Neural cell (in vitro differentiated cells): ENCODE measurements around the gene TAAR1. TPM values are rescaled to one million over a fixed set of nuclear protein-coding genes. Genes with fewer than 3 reads are reported as not detected.

Source experiments
- H2AFZ ChIP-seq: fragments of 200-600, 300-800 bp; sonication (generic), shearing (Covaris generic); 2 replicates; pipeline ENCODE4 v1.6.0; 2014; ENCODE audit warnings: low read depth, mild to moderate bottlenecking, antibody characterized with exemption, low read length, moderate library complexity
- H3F3A ChIP-seq: fragments of 200-600 bp; shearing (Covaris generic); 2 replicates; pipeline ENCODE4 v1.6.1; 2016; ENCODE audit warnings: mild to moderate bottlenecking, moderate library complexity, mixed read lengths, antibody characterized with exemption, low read length; ENCODE audit not compliant: insufficient read depth, poor library complexity, severe bottlenecking
- H3K27ac ChIP-seq: fragments of 200-600, 300-800 bp; sonication (generic), shearing (Covaris generic); 2 replicates; pipeline ENCODE4 v1.5.1; 2014; ENCODE audit warnings: mild to moderate bottlenecking, low read length, moderate library complexity
- H3K27me3 ChIP-seq: fragments of 300-800, 200-600 bp; sonication (generic), shearing (Covaris generic); 2 replicates; pipeline ENCODE4 v1.6.0; 2014; ENCODE audit warnings: mild to moderate bottlenecking, low read depth, low read length, moderate library complexity; ENCODE audit not compliant: insufficient read depth
- H3K36me3 ChIP-seq: fragments of 300-800, 200-600 bp; sonication (generic), shearing (Covaris generic); 2 replicates; pipeline ENCODE4 v1.5.1; 2014; ENCODE audit warnings: mild to moderate bottlenecking, antibody characterized with exemption, low read length, moderate library complexity; ENCODE audit not compliant: insufficient read depth
- H3K4me2 ChIP-seq: fragments of 300-800, 200-600 bp; sonication (generic), shearing (Covaris generic); 2 replicates; pipeline ENCODE4 v1.6.0; 2014; ENCODE audit warnings: mild to moderate bottlenecking, low read length
- H3K4me3 ChIP-seq: fragments of 300-800, 200-600 bp; sonication (generic), shearing (Covaris generic); 2 replicates; pipeline ENCODE4 v1.5.1; 2014; ENCODE audit warnings: mild to moderate bottlenecking, low read length, moderate library complexity
- H3K79me2 ChIP-seq: fragments of 200-600 bp; shearing (Covaris generic); replicated peaks from 2 replicates; pipeline ENCODE4 v1.6.0; 2014; ENCODE audit warnings: mild to moderate bottlenecking, low read length, moderate library complexity; ENCODE audit not compliant: insufficient read depth
- H3K9ac ChIP-seq: fragments of 300-800, 200-600 bp; sonication (generic), shearing (Covaris generic); 2 replicates; pipeline ENCODE4 v1.6.1; 2016; ENCODE audit warnings: mild to moderate bottlenecking, low read length, mixed read lengths
- H3K9me2 ChIP-seq: fragments of 200-600 bp; shearing (Covaris generic); 2 replicates; pipeline ENCODE4 v1.6.1; 2016; ENCODE audit warnings: mild to moderate bottlenecking, low read length, mixed read lengths; ENCODE audit not compliant: insufficient read depth
- H3K9me3 ChIP-seq: fragments of 200-600, 300-800 bp; sonication (generic), shearing (Covaris generic); 2 replicates; pipeline ENCODE4 v1.6.1; 2016; ENCODE audit warnings: mild to moderate bottlenecking, mixed run types, low read length, moderate library complexity, mixed read lengths
- H4K20me1 ChIP-seq: fragments of 200-600 bp; shearing (Covaris generic); 2 replicates; pipeline ENCODE4 v1.6.1; 2016; ENCODE audit warnings: mild to moderate bottlenecking, mixed run types; ENCODE audit not compliant: insufficient read depth
- EP300 ChIP-seq: fragments of 450-650 bp; conservative IDR thresholded peaks from 2 replicates; pipeline ENCODE4 v1.6.1; 2014; ENCODE audit warnings: antibody characterized with exemption, mild to moderate bottlenecking, moderate library complexity; ENCODE audit not compliant: poor library complexity, severe bottlenecking
- EZH2 ChIP-seq: fragments of 200-600, 300-800 bp; shearing (Covaris generic), sonication (generic); IDR thresholded peaks from 2 replicates; pipeline ENCODE4 v1.6.1; 2014; ENCODE audit warnings: antibody characterized with exemption, low read length, borderline replicate concordance, mild to moderate bottlenecking; ENCODE audit not compliant: insufficient read depth, poor library complexity, severe bottlenecking
- MXI1 ChIP-seq: fragments of 450-650 bp; conservative IDR thresholded peaks from 2 replicates; pipeline ENCODE4 v1.6.1; 2014; ENCODE audit warnings: antibody characterized with exemption, mild to moderate bottlenecking; ENCODE audit not compliant: poor library complexity, severe bottlenecking
- POLR2AphosphoS5 ChIP-seq: IDR thresholded peaks from 2 replicates; pipeline ENCODE4 v1.6.1; 2012
- RAD21 ChIP-seq: fragments of 450-650 bp; conservative IDR thresholded peaks from 2 replicates; pipeline ENCODE4 v1.6.1; 2014; ENCODE audit warnings: antibody characterized with exemption, mild to moderate bottlenecking, moderate library complexity
- SMC3 ChIP-seq: fragments of 450-650 bp; conservative IDR thresholded peaks from 2 replicates; pipeline ENCODE4 v1.6.1; 2014; ENCODE audit warnings: antibody characterized with exemption, mild to moderate bottlenecking, moderate library complexity; ENCODE audit not compliant: poor library complexity
- TAF1 ChIP-seq: IDR thresholded peaks from 2 replicates; pipeline ENCODE4 v1.6.1; 2012; ENCODE audit warnings: low read depth
- polyA plus RNA-seq: library from polyadenylated mRNA; depleted of rRNA; stranded (reverse); fragments of >200 nt; gene quantifications from 2 replicates; pipeline ENCODE4 v1.2.3, GENCODE V29; 2014
- TF ChIP-seq, protein P1 (sequence below): fragments of 450-650 bp; IDR thresholded peaks from 2 replicates; pipeline ENCODE4 v1.5.1; 2014; ENCODE audit warnings: antibody characterized with exemption, mild to moderate bottlenecking, moderate library complexity; ENCODE audit not compliant: poor library complexity, severe bottlenecking
- TF ChIP-seq, protein P2 (sequence below): IDR thresholded peaks from 2 replicates; pipeline ENCODE4 v1.6.1; 2012; ENCODE audit warnings: borderline replicate concordance

The TAAR1 gene
- polyA plus RNA-seq, 1 donor from 2014 or later, result not detected

DNA sequence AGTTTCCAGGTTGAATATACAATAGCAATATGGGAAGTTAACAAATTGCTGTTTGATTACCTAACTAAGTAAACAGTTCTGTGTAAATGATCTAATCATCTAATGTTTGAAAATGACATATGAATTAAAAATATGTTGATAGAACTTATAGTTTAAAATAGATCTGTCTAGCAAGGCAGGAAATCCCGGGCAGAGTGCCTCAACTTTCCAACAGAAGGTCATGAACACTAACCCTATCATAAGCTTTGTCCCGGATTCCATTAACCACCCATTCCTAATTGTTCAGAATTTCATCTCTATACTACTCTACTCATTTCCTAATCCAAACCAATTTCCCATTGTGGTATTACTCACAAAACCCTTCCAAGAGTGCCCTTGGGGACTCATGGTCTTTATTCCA is 10.2 kb downstream of the TAAR1 start:
- H3K9ac ChIP-seq, result no peak overlapping the region
- H3K9me2 ChIP-seq, result no peaks in the 10 kb centered on the region
- H3F3A ChIP-seq, result no peaks in the 10 kb centered on the region
- H4K20me1 ChIP-seq, result no peaks in the 10 kb centered on the region
- no peak overlapping the region for H3K4me3 ChIP-seq
- TF ChIP-seq RAD21, result no peak
- no peak for TF ChIP-seq MXI1
- TF ChIP-seq EZH2, result no peak
- TF ChIP-seq POLR2AphosphoS5, result no peak
- no peak for TF ChIP-seq SMC3
- TF ChIP-seq TAF1, result no peak
- no peaks in the 10 kb centered on the region for H3K27me3 ChIP-seq
- H2AFZ ChIP-seq, result no peak overlapping the region
- no peaks in the 10 kb centered on the region for H3K79me2 ChIP-seq
- no peak overlapping the region for H3K4me2 ChIP-seq
- H3K36me3 ChIP-seq, result no peaks in the 10 kb centered on the region
- no peak overlapping the region for H3K27ac ChIP-seq
- H3K9me3 ChIP-seq, result no peaks in the 10 kb centered on the region

DNA sequence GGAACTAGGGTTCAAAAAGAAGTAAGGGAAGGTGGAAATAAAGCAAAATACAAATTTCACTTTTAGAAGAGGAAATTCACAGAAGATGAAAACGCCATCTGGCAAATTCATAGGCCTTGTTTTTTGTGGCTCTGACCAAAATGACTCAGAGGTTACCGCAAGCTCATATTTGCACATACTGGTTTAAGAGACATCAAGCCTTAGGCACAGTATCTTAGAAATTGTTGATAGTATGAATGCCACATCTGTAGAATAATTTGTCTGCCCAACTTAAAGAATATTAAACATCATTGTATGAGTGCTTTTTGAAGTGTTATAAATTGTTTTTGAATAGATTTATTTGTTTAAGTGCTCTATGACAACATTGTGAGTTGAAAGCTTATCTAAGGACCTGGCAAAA is 10.6 kb downstream of the TAAR1 start:
- no peak overlapping the region for H3K4me3 ChIP-seq
- no peak overlapping the region for H2AFZ ChIP-seq
- no peak overlapping the region for H3K27ac ChIP-seq
- no peaks in the 10 kb centered on the region for H3F3A ChIP-seq
- no peak overlapping the region for H3K4me2 ChIP-seq
- TF ChIP-seq EP300 (no peak), SMC3 (no peak), POLR2AphosphoS5 (no peak), MXI1 (no peak), EZH2 (no peak), RAD21 (no peak), TAF1 (no peak)
- TF ChIP-seq, protein P1, sequence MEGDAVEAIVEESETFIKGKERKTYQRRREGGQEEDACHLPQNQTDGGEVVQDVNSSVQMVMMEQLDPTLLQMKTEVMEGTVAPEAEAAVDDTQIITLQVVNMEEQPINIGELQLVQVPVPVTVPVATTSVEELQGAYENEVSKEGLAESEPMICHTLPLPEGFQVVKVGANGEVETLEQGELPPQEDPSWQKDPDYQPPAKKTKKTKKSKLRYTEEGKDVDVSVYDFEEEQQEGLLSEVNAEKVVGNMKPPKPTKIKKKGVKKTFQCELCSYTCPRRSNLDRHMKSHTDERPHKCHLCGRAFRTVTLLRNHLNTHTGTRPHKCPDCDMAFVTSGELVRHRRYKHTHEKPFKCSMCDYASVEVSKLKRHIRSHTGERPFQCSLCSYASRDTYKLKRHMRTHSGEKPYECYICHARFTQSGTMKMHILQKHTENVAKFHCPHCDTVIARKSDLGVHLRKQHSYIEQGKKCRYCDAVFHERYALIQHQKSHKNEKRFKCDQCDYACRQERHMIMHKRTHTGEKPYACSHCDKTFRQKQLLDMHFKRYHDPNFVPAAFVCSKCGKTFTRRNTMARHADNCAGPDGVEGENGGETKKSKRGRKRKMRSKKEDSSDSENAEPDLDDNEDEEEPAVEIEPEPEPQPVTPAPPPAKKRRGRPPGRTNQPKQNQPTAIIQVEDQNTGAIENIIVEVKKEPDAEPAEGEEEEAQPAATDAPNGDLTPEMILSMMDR, result no peak
- TF ChIP-seq, protein P2, sequence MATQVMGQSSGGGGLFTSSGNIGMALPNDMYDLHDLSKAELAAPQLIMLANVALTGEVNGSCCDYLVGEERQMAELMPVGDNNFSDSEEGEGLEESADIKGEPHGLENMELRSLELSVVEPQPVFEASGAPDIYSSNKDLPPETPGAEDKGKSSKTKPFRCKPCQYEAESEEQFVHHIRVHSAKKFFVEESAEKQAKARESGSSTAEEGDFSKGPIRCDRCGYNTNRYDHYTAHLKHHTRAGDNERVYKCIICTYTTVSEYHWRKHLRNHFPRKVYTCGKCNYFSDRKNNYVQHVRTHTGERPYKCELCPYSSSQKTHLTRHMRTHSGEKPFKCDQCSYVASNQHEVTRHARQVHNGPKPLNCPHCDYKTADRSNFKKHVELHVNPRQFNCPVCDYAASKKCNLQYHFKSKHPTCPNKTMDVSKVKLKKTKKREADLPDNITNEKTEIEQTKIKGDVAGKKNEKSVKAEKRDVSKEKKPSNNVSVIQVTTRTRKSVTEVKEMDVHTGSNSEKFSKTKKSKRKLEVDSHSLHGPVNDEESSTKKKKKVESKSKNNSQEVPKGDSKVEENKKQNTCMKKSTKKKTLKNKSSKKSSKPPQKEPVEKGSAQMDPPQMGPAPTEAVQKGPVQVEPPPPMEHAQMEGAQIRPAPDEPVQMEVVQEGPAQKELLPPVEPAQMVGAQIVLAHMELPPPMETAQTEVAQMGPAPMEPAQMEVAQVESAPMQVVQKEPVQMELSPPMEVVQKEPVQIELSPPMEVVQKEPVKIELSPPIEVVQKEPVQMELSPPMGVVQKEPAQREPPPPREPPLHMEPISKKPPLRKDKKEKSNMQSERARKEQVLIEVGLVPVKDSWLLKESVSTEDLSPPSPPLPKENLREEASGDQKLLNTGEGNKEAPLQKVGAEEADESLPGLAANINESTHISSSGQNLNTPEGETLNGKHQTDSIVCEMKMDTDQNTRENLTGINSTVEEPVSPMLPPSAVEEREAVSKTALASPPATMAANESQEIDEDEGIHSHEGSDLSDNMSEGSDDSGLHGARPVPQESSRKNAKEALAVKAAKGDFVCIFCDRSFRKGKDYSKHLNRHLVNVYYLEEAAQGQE, result no peak
- no peak overlapping the region for H3K9ac ChIP-seq
- no peaks in the 10 kb centered on the region for H3K79me2 ChIP-seq
- no peaks in the 10 kb centered on the region for H3K9me3 ChIP-seq
- no peaks in the 10 kb centered on the region for H4K20me1 ChIP-seq
- H3K9me2 ChIP-seq, result no peaks in the 10 kb centered on the region
- no peaks in the 10 kb centered on the region for H3K27me3 ChIP-seq
- H3K36me3 ChIP-seq, result no peaks in the 10 kb centered on the region

DNA sequence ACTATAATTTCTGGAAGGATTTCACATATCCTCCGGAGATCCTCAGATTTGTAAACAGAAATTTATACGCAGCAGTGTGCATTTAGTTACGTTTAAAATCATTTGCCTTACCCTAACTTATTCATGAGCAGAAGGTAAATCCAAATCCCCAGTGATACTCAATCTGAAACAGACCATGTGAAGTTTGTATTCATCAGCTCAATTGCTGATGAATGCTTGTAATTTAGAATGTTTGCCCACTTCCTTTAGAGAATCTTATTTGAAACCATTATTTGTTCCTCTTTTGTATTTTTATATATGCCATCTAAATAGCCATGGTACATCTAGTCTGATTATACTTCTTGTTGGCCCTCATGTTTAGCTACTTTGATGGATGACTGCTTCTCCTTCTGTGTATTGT is 15.4 kb downstream of the TAAR1 start:
- Histone ChIP-seq H3K9me2 (no peaks in the 10 kb centered on the region), H3K36me3 (no peaks in the 10 kb centered on the region), H2AFZ (no peak overlapping the region), H3K27ac (no peak overlapping the region), H3K79me2 (no peaks in the 10 kb centered on the region), H3F3A (no peaks in the 10 kb centered on the region), H3K4me3 (no peak overlapping the region), H4K20me1 (no peaks in the 10 kb centered on the region), H3K9me3 (no peaks in the 10 kb centered on the region), H3K4me2 (no peak overlapping the region), H3K27me3 (no peaks in the 10 kb centered on the region), H3K9ac (no peak overlapping the region)
- no peak for TF ChIP-seq POLR2AphosphoS5
- TF ChIP-seq, protein P1, result no peak
- no peak for TF ChIP-seq SMC3
- TF ChIP-seq MXI1, result no peak
- TF ChIP-seq, protein P2, result no peak
- TF ChIP-seq RAD21, result no peak
- TF ChIP-seq TAF1, result no peak
- no peak for TF ChIP-seq EP300
- no peak for TF ChIP-seq EZH2
